Kidney glomerular epithelial cell (primary cell): ENCODE measurements around the gene CCSER1.

Source experiments
- DNase-seq: peaks from one replicate; lab custom pipeline; 2025; lab: John Stamatoyannopoulos, UW

The CCSER1 gene

GRCh38 chr4:90198086-90198847 lies 71.1 kb downstream of the CCSER1 start:
- DNase-seq: no peak

GRCh38 chr4:90207887-90208454 lies 80.8 kb downstream of the CCSER1 start:
- no peak for DNase-seq

- no peak for DNase-seq
Measured at GRCh38 chr4:90209922-90210321, 82.7 kb downstream of the CCSER1 start.

GRCh38 chr4:90211174-90211573 lies 84.0 kb downstream of the CCSER1 start:
- no peak for DNase-seq

GRCh38 chr4:90215286-90215685 lies 88.1 kb downstream of the CCSER1 start:
- no peak for DNase-seq

- DNase-seq: no peak
Measured at GRCh38 chr4:90219822-90220221, 92.6 kb downstream of the CCSER1 start.

GRCh38 chr4:90220459-90220858 lies 93.3 kb downstream of the CCSER1 start:
- no peak for DNase-seq

- peak; percentile 73 for DNase-seq
Measured at GRCh38 chr4:90226734-90227133, 99.5 kb downstream of the CCSER1 start.

GRCh38 chr4:90227177-90227576 lies 100.0 kb downstream of the CCSER1 start:
- no peak for DNase-seq

GRCh38 chr4:90234916-90235547 lies 107.8 kb downstream of the CCSER1 start:
- DNase-seq: no peak

- no peak for DNase-seq
Measured at GRCh38 chr4:90237751-90238530, 110.7 kb downstream of the CCSER1 start.

- DNase-seq: no peak
Measured at GRCh38 chr4:90240333-90240732, 113.1 kb downstream of the CCSER1 start.

GRCh38 chr4:90241008-90241407 lies 113.8 kb downstream of the CCSER1 start:
- no peak for DNase-seq

GRCh38 chr4:90245837-90246236 lies 118.6 kb downstream of the CCSER1 start:
- DNase-seq: no peak

GRCh38 chr4:90246816-90247215 lies 119.6 kb downstream of the CCSER1 start:
- DNase-seq: no peak

GRCh38 chr4:90254357-90254756 lies 127.2 kb downstream of the CCSER1 start:
- DNase-seq: no peak

- DNase-seq: no peak
Measured at GRCh38 chr4:90274175-90274574, 147.0 kb downstream of the CCSER1 start.

- no peak for DNase-seq
Measured at GRCh38 chr4:90280954-90281353, 153.8 kb downstream of the CCSER1 start.

- no peak for DNase-seq
Measured at GRCh38 chr4:90281541-90282355, 154.6 kb downstream of the CCSER1 start.

- DNase-seq: no peak
Measured at GRCh38 chr4:90290345-90290744, 163.2 kb downstream of the CCSER1 start.

GRCh38 chr4:90292438-90292837 lies 165.2 kb downstream of the CCSER1 start:
- DNase-seq: no peak

- no peak for DNase-seq
Measured at GRCh38 chr4:90293320-90293719, 166.1 kb downstream of the CCSER1 start.
